NB4 (cell line): ENCODE measurements around the gene NDUFAF8.
A peak's percentile ranks its signal among the peaks of the same experiment; 100 is the strongest.

Source experiments
- DNase-seq: peaks from one replicate; pipeline ENCODE4 v3.0.0; 2010; ENCODE audit warnings: low read depth
- H3K4me3 ChIP-seq: one replicate; pipeline ENCODE4 v1.5.1; 2011; ENCODE audit warnings: mild to moderate bottlenecking, low read depth, low read length, moderate library complexity
- MYC ChIP-seq: IDR thresholded peaks from 2 replicates; pipeline ENCODE4 v1.6.1; 2011; ENCODE audit warnings: low read depth, low read length
- POLR2A ChIP-seq: IDR thresholded peaks from 2 replicates; pipeline ENCODE4 v1.6.1; 2011; ENCODE audit warnings: mild to moderate bottlenecking; ENCODE audit not compliant: insufficient read length; ENCODE audit errors: extremely low read depth
- TF ChIP-seq, protein P1 (sequence below): IDR thresholded peaks from one replicate; pipeline ENCODE4 v1.5.1; 2012; ENCODE audit warnings: low read depth, low read length
- TF ChIP-seq, protein P2 (sequence below): IDR thresholded peaks from 2 replicates; pipeline ENCODE4 v1.6.1; 2011; ENCODE audit warnings: low read depth, low read length

The NDUFAF8 gene

DNA sequence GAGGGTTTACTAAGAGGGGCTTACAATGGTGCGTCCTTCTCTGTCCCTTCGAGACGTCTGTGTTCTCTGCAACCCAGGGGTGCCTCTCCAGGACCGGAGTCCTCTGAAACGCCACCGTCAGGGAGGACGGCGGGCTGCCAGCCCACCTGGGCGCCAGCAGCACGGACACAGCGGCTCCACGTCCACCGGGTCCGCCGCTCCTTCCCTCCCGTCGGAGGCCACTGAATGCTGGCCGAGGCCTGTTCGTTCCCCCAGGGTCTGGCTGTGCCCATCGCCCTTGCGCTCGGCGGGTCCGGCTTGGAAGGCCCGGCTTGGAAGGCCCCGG lies 666 bp upstream of the NDUFAF8 start:
- TF ChIP-seq MYC (no peak), POLR2A (no peak)
- TF ChIP-seq, protein P1, sequence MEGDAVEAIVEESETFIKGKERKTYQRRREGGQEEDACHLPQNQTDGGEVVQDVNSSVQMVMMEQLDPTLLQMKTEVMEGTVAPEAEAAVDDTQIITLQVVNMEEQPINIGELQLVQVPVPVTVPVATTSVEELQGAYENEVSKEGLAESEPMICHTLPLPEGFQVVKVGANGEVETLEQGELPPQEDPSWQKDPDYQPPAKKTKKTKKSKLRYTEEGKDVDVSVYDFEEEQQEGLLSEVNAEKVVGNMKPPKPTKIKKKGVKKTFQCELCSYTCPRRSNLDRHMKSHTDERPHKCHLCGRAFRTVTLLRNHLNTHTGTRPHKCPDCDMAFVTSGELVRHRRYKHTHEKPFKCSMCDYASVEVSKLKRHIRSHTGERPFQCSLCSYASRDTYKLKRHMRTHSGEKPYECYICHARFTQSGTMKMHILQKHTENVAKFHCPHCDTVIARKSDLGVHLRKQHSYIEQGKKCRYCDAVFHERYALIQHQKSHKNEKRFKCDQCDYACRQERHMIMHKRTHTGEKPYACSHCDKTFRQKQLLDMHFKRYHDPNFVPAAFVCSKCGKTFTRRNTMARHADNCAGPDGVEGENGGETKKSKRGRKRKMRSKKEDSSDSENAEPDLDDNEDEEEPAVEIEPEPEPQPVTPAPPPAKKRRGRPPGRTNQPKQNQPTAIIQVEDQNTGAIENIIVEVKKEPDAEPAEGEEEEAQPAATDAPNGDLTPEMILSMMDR, result no peak
- TF ChIP-seq, protein P2, sequence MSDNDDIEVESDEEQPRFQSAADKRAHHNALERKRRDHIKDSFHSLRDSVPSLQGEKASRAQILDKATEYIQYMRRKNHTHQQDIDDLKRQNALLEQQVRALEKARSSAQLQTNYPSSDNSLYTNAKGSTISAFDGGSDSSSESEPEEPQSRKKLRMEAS, result no peak
- peak overlapping the region; percentile 76 for H3K4me3 ChIP-seq
- DNase-seq, result no peak

DNA sequence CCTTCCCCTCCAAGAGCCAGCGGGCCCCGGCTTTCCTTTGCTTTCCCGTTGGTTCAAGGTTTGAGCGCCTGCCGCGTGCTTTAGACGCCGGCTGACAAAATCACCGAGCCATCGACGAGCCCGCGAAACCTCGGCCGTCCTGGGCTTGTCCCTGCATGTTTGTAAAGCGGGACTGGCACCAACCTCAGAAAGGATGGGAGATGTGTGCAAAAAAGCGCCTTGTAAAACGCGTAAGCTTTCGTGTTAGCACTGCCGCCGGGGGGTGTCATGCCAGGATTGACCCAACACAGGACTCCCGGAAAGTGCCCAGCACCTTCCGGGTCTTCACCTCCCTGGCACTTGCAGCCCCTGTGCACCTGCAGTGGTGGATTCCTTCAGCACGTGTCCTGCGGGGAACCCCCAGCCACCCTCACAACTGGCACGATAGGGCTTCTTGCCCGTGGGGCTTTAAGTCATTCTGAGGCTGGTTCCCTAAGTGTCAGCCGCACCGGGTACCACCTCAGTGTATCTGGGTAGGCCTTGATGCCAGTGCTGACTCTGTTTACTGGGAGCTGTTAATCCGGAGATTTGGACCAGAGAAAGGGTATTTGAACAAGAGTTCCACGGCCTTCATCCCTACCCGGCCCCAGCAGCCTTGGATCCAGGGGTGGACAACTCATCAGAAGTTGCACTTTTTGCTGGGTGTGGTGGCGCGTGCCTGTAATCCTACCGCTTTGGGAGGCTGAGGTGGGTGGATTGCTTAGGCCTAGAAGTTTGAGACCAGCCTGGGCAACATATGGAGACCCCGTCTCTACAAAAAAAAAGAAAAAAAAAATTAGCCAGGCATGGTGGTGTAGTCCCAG lies 817 bp downstream of the NDUFAF8 start:
- DNase-seq, result peak; percentile 63
- H3K4me3 ChIP-seq, result peak overlapping the region; percentile 87
- TF ChIP-seq, protein P1, result no peak
- TF ChIP-seq MYC (peak; percentile 25; the same call in 1 of the 2 replicates), POLR2A (no peak)
- TF ChIP-seq, protein P2, result peak; percentile 48; the same call in 1 of the 2 replicates

- H3K4me3 ChIP-seq, result peak overlapping the region; percentile 16
Observed at GRCh38 chr17:81240761-81241160, 1.6 kb downstream of the NDUFAF8 start.

GRCh38 chr17:81241203-81241602 lies 2.1 kb downstream of the NDUFAF8 start:
- TF ChIP-seq, protein P1, result no peak
- TF ChIP-seq MYC (no peak), POLR2A (no peak)
- TF ChIP-seq, protein P2, result no peak
- DNase-seq, result no peak
- H3K4me3 ChIP-seq, result peak overlapping the region; percentile 16

More at GRCh38 chr17:81240761-81241160, 1.6 kb downstream of the NDUFAF8 start:
- no peak for DNase-seq
- TF ChIP-seq POLR2A (no peak), MYC (no peak)
- TF ChIP-seq, protein P2, result no peak
- TF ChIP-seq, protein P1, result no peak

GRCh38 chr17:81241648-81242420 lies 2.7 kb downstream of the NDUFAF8 start:
- DNase-seq, result peak; percentile 73
- no peak for TF ChIP-seq POLR2A
- TF ChIP-seq MYC, result no peak
- TF ChIP-seq, protein P1, result peak; percentile 80
- TF ChIP-seq, protein P2, result no peak
- no peak overlapping the region for H3K4me3 ChIP-seq
